Stimulated activated CD4-positive, alpha-beta T cell treated with anti-CD3 and anti-CD28 coated beads, Interleukin-1b, Interleukin-23, amount 100 ng/mL, for 48 hours (primary cell): ENCODE data around the gene KISS1.

ENCODE experiments used
- DNase-seq: peaks from one replicate; pipeline ENCODE4 v3.0.0-alpha.2; 2020

KISS1 gene

GRCh38 chr1:204216880-204217647, 20.8 kb upstream of the KISS1 start:
- DNase-seq = no peak

DNA sequence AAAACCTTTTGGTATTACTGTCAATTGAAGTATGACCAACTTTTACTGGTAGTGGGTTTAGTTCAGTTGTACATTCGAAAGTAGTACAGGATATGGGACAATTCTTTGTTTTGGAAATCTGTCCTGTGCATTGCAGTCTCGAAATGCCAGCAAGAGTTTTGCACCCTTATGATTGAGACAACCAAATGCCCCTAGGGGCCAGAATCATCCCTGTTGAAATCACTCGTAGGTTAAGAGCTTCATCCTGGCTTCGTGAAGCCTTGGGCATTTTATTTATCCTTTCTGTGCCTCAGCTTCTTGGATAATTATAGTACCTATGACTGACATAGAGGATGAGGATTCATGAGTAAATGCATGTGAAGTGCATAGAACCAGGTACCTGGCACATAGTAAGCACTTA, 19.9 kb upstream of the KISS1 start:
- no peak for DNase-seq

DNA sequence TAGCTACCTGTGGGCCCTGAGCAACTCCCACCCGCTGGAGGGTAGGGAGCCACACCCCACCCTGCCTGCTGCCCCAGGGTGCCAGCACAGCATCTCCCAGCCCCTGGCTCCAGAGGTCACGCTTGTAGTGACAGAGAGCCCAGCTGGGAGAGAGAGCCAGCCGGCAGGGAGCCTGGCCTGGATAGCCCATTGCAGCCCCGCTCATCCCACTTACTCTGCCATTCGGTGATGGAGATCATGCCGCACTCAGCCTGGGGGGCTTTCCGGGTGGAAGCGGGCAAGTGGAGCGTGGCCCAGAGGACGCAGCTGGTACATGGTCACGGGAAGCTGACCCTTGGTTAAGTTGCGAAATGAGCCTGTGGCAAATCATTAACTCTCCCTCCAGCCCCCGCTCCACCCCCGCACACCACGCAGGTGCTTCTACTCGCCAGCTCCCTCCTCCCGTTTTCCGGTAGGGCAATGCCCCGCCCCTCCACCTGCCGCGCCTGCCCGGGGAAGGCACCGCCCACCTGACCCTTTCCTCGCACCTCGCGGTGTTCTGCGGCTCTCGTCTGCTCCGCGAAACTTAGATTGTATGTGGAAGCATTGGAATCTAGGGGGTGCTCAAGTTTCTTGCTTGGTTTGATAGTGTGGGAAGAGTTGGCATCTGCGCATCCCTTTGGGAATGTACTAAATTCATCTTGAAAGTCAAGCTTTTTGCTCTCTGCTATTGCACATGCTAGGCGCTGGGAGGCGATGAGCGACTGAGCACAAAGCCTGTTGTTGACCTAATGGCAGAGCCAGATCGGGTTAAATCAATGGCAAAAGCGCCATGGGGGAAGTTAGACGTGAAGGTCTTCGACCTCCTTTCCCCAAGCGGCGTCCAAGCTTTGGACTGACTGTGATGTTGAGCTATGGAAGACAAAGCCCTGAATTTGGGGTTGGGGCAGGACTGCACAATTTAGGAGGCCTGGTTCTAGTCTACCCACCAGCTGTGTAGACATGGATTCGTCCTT, 17.7 kb upstream of the KISS1 start, which contains the start of gene GOLT1A:
TSS of gene GOLT1A (minus strand) at position 321 of the 995 bp plus-strand sequence. CDS start at position 239, 82 bp downstream.
- DNase-seq = peak; percentile 50

DNA sequence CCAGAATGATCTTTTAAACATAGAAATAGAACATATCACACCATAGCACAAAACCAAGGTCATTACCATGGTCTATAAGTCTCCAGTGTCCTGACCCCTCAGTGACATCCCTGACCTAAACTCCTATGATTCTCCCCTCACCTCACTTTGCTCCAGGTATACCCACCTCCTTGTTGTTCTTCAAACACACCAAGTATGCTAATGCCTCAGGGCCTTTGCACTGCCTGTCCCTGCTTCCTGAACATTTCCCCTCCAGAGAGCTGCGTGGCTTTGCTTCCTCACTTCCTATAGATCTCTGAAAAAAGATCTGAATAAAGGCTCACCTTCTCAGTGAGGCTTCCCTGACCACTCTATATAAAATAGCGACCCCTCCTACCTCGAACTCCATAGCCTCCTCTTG, 16.4 kb upstream of the KISS1 start:
- no peak for DNase-seq

- no peak for DNase-seq
Observed at GRCh38 chr1:204211046-204211445, 14.8 kb upstream of the KISS1 start.

- peak; percentile 73 for DNase-seq
Observed at GRCh38 chr1:204207136-204207616, 10.9 kb upstream of the KISS1 start.

DNA sequence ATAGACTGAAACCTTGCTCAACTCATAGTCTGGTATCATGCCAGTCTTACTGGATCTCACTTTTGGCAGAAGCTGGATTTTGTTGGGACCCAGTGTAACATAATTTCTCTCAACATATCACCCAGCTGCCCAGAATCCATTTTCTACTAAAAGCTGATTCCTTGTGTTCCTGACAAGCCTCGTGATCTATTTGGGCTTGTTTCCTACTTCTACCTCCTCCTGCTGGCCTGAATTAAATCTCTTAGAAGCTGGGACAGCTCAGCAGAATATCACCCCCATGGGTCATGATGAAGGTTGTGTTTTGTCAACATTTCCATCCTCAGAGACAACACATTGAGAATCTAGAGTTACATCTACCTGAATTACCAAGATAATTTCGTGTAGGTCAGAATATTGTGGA, 9.8 kb upstream of the KISS1 start:
- DNase-seq = no peak

GRCh38 chr1:204205486-204205885, 9.2 kb upstream of the KISS1 start:
- DNase-seq = no peak

DNA sequence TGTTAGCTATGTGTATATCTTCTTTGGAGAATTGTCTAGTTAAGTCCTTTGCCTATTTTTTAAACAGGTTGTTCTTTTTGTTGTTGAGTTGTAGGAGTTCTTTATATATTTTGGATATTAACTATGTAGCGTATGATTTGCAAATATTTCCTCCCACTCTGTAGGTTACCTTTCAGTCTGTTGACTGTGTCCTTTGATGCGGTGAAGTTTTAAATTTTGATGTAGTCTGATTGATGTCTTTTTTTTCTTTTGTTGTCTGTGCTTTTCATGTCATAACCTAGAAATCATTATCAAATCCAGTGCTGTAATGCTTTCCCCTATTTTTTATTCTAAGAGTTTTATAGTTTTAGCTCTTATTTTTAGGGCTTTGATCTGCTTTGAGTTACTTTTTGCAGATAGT, 8.7 kb upstream of the KISS1 start:
- DNase-seq = no peak

DNA sequence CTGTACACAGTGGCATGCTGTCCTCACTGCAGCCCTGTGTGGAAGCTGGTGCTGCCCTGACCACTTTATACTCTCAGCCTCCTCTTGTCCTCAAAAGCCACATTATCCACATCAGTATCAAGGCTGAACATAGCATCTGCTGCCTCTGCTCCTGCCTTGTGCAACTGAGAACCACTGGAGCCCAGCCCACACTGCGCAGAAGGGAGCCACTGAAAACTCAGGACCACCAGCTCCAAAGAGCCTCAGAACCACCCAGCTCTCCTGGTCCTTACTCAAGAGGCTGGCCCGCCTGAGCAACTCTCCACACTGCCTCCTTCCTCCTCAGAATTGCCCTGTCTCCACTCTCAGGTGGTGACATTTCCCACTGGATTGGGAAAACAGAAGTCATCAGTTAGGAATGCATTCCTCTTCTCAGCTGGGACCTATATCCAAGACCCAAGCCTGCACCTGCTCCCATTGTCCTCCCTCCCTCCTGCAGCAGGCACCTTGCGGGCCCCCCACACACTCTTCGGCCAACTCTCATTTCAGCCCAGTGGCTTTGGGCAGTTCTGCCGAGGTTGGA, 7.0 kb upstream of the KISS1 start:
- DNase-seq = no peak

DNA sequence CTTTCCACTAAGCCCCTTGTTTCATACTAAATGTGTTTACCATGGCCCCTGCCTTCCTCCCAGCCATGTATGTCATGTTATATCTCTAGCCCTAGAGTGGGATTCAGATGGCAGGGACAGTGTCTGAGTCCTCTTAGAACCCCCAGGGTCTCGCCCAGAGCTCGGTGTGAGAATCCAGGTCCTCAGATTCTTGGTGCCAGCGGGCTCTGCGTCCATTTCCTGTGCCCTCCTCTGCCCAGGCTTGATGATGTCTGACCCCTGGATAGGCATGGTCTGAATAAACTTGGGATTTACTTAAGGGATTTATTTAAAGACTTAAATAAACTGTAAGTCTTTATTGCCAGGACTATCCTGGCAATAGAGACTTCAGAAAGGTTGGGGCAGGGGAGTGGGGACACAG, 6.2 kb upstream of the KISS1 start:
- DNase-seq = no peak

GRCh38 chr1:204201348-204202040, 5.2 kb upstream of the KISS1 start:
- no peak for DNase-seq

GRCh38 chr1:204199579-204199978, 3.3 kb upstream of the KISS1 start:
- DNase-seq = no peak

DNA sequence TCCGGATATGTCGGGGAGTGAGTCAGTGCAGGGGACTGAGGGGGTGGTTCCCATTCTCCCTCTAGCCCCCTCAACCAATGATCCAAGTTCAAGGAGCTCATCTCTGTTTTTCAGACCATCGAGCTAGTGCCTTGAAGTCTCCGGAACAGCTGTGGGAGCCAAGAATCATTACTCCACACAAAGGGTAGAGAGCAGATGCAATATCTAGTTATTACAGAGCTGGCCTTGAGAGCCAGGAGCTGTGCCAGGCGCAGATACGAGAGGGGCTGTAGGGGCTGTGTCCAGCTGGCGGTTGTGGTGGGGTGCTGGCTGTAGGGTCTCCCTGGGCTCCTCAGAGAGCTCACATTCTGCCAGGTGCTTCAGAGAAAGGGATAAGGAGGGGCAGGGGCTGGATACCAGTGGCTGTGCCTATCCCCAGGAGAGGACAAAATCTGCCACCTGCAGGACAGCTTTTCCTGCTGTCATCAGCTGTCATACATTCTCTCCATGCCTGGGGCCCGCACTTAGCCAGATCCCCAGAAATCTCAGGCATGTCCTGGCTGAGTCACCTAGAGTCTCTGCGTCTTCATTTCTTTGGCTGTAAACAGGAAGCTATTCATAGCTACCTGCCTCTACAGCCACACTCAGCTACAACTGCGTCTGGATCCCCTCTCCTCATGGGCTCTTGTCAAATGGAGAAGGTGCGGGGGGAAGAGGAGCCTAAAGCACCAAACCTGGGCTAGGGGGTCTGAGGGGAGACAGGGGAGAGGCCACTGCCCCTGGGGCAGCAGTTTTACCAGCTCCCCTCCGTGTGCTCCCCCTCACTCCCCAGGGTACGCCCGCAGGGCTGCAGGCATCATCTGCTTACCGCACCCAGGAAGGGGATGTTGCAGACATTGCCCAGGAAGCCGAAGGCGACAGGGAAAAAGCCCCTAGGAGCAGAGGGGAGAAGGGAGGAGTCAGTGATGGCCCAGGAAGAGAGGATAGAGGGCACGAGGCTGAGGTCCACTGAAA, 2.4 kb upstream of the KISS1 start:
- no peak for DNase-seq

GRCh38 chr1:204197068-204197467, 777 bp upstream of the KISS1 start:
- DNase-seq = no peak

- no peak for DNase-seq
Observed at GRCh38 chr1:204194771-204195170, 1.5 kb downstream of the KISS1 start.

DNA sequence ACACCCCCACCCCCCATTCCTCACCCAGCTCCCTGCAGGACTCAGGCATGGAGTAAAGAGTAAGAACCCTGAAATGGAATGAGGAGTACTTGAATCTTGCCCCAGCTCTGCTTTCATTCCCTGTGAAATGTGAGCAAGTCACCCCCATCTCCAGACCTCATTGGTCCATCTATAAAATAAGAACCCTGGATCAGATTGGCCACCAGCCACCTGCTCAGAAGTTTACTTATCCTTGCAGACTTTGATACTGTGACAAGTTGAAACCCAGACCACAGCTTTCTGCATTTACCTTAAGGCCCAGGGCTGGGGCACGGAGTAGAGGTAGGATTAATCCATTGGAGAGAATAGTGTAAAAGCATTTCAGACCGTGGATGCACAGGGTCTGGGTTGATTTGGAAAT, 2.2 kb downstream of the KISS1 start:
- DNase-seq = no peak

DNA sequence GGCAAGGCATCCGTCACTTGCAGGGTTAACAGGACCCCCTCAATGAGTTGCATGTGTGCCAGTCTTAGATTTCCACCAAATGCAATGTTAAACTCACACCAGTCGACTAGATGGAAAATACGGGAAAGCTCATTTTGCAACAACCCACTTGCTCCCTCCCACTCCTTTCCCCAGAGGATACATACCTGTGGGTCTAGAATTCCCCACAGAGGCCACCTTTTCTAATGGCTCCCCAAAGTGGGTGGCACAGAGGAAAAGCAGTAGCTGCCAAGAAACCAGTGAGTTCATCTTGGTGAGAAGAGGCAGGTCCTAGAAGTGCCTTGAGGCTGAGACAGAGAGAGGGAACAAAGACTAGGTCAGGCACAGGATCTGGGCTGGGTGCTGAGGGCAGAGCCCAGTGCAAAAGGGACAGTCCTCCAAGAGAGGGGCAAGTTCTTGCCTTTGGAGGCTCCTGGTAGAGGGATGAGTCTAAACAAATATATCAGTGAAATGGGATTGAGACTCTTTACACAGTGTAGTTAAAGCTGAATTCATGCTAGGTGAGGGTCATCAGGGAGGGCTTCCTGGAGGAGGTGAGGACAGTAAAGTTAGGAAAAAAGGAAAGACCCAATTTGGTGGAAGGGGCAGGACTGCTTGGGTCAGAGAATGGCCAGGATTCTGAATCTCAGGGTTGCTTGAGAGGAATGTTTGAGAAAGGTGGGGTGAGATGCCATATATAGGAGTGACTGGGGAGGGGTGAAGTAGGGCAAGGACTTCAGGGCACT, 3.5 kb downstream of the KISS1 start:
- DNase-seq = no peak

DNA sequence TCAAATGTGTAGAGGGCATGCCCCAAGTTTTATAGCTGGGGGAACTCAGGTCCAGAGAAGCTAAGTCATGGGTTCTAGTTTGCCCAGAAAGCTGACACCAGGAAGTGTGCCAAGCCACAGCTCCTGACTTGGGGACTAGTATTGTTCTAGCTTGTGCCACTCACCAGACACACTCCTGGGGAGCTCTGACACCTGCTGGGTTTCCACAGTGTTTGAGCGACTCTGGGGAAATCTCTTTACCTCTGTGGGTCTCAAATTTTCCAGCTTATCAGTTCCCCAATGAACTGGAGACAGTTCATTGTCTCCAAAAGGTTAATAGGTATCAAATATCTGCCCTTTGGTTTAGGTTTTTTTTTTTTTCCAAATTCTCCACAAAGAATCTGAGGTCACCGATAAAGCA, 4.2 kb downstream of the KISS1 start:
- DNase-seq = no peak

DNA sequence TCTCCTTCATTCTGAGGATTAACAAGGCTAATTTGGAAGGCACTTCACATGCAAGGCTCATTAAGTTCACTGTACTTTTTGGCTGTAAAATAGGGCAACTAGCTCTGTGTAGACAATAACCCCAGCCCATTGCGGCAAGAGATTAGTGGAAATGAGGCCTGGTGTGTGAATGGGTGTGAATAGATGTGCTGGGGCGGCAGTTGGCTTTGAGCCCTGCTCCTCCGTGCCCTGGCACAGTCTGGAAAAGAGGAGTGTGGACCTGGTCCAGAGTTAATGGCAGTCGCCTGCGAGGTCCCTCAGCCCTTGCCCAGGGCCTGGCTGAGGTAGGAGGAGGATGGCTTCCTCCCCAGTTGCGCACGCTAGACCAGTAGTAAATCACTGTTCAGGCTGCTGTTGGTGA, 4.8 kb downstream of the KISS1 start:
- DNase-seq = no peak
